CD14-positive monocyte (primary cell): ENCODE results near the gene SP5. TPM values are rescaled to one million over a fixed set of nuclear protein-coding genes. Genes with fewer than 3 reads are reported as not detected.

Source experiments
- DNase-seq, 3 donors: peaks; one replicate each; pipeline ENCODE4 v3.0.0-alpha.2; 2011 to 2022
- H2AFZ ChIP-seq: 2 replicates; pipeline ENCODE4 v1.6.0; 2012; ENCODE audit warnings: mild to moderate bottlenecking, low read depth, low read length, inconsistent platforms; ENCODE audit not compliant: insufficient read depth, poor library complexity, severe bottlenecking
- H3K27ac ChIP-seq, 2 donors: 1 replicate in 1 of 2; 2 replicates in 1 of 2; pipeline ENCODE4 v1.5.1; 2012 to 2013; ENCODE audit warnings: low read length in 2 of 2, control low read depth in 1 of 2, inconsistent platforms in 1 of 2, low read depth in 1 of 2, mild to moderate bottlenecking in 1 of 2
- H3K27me3 ChIP-seq, 2 donors: one replicate each; pipeline versions ENCODE4 v1.6.0 to v1.6.1; 2011 to 2013; ENCODE audit warnings: low read length in 2 of 2; ENCODE audit not compliant: control insufficient read depth in 2 of 2, insufficient read depth in 2 of 2
- H3K36me3 ChIP-seq, 2 donors: replicated peaks in 1 of 2; 1 replicate in 1 of 2; 2 replicates in 1 of 2; pipeline versions ENCODE4 v1.5.1 to v1.6.1; 2012 to 2013; ENCODE audit warnings: low read length in 2 of 2, control low read depth in 1 of 2, inconsistent platforms in 1 of 2, mild to moderate bottlenecking in 1 of 2; ENCODE audit not compliant: insufficient read depth in 2 of 2, control insufficient read depth in 1 of 2
- H3K4me1 ChIP-seq, 2 donors: 1 replicate in 1 of 2; 2 replicates in 1 of 2; pipeline versions ENCODE4 v1.5.1 to v1.6.1; 2012 to 2013; ENCODE audit warnings: low read length in 2 of 2, control low read depth in 1 of 2, inconsistent platforms in 1 of 2, mild to moderate bottlenecking in 1 of 2, moderate library complexity in 1 of 2; ENCODE audit not compliant: insufficient read depth in 2 of 2, control insufficient read depth in 1 of 2
- H3K4me2 ChIP-seq: replicated peaks from 2 replicates; pipeline ENCODE3; 2012; ENCODE audit warnings: low read length, moderate library complexity, mild to moderate bottlenecking; ENCODE audit not compliant: poor library complexity, severe bottlenecking; ENCODE audit errors: extremely low read depth
- H3K4me3 ChIP-seq, 3 experiments: fragments of 200-600 bp in 1 of 3; sonication (generic) in 1 of 3; replicated peaks in 1 of 3; 1 replicate in 2 of 3; 2 replicates in 1 of 3; pipeline ENCODE4 v1.5.1; 2011 to 2013; ENCODE audit warnings: low read length in 3 of 3, mild to moderate bottlenecking in 3 of 3, control low read depth in 2 of 3, low read depth in 2 of 3, inconsistent platforms in 1 of 3, moderate library complexity in 1 of 3
- H3K79me2 ChIP-seq: 2 replicates; pipeline ENCODE4 v1.6.0; 2012; ENCODE audit warnings: mild to moderate bottlenecking, control low read depth, inconsistent platforms, low read length, moderate library complexity; ENCODE audit not compliant: insufficient read depth
- H3K9ac ChIP-seq: 2 replicates; pipeline ENCODE4 v1.6.0; 2017; ENCODE audit warnings: low read length, mild to moderate bottlenecking; ENCODE audit not compliant: insufficient read depth, poor library complexity, severe bottlenecking
- H3K9me3 ChIP-seq, 2 donors: replicated peaks in 1 of 2; 1 replicate in 1 of 2; 2 replicates in 1 of 2; pipeline versions ENCODE4 v1.5.1 to v1.6.1; 2012 to 2013; ENCODE audit warnings: low read length in 2 of 2, control low read depth in 1 of 2; ENCODE audit not compliant: control insufficient read depth in 1 of 2, insufficient read depth in 1 of 2
- H4K20me1 ChIP-seq: 2 replicates; pipeline ENCODE4 v1.6.0; 2012; ENCODE audit warnings: mild to moderate bottlenecking, low read length, control low read depth, moderate library complexity; ENCODE audit not compliant: insufficient read depth
- H3K27ac Mint-ChIP-seq, 7 donors: one replicate each; pipeline ENCODE4 v1.8.0; 2020; ENCODE audit warnings: mild to moderate bottlenecking in 7 of 7, mixed read lengths in 7 of 7, moderate library complexity in 6 of 7, inconsistent platforms in 2 of 7
- H3K27me3 Mint-ChIP-seq, 3 donors: one replicate each; pipeline ENCODE4 v1.8.0; 2021 to 2022; ENCODE audit warnings: low read depth in 3 of 3, mild to moderate bottlenecking in 3 of 3, mixed read lengths in 3 of 3, moderate library complexity in 3 of 3, inconsistent platforms in 1 of 3
- H3K36me3 Mint-ChIP-seq, 2 donors: one replicate each; pipeline ENCODE4 v1.8.0; 2020; ENCODE audit warnings: mixed read lengths in 2 of 2, inconsistent platforms in 1 of 2, mild to moderate bottlenecking in 1 of 2
- H3K4me1 Mint-ChIP-seq: one replicate; pipeline ENCODE4 v1.8.0; 2020; ENCODE audit warnings: mild to moderate bottlenecking, mixed read lengths
- H3K4me3 Mint-ChIP-seq, 2 donors: one replicate each; pipeline ENCODE4 v1.8.0; 2020; ENCODE audit warnings: mild to moderate bottlenecking in 2 of 2, mixed read lengths in 2 of 2, moderate library complexity in 1 of 2
- H3K9me3 Mint-ChIP-seq, 7 donors: one replicate each; pipeline ENCODE4 v1.8.0; 2020 to 2022; ENCODE audit warnings: mixed read lengths in 7 of 7, mild to moderate bottlenecking in 6 of 7, moderate library complexity in 6 of 7, inconsistent platforms in 2 of 7
- CTCF ChIP-seq: fragments of 200-600 bp; IDR thresholded peaks from one replicate; pipeline ENCODE4 v1.8.0; 2022; ENCODE audit warnings: antibody characterized with exemption, mild to moderate bottlenecking
- WGBS: methylation state at CpG from one replicate; pipeline ENCODE4 v1.1.5; 2013; ENCODE audit warnings: missing lambda C conversion rate; ENCODE audit not compliant: insufficient coverage; 5-methylcytosine and 5-hydroxymethylcytosine counted together
- intact Hi-C, 2 donors: fragments of 100-400 bp; cut with micrococcal nuclease; formaldehyde crosslinking; loops; one replicate each; pipeline versions ENCODE4 v1.15.0 to v1.15.1; 2023
- polyA plus RNA-seq, 3 donors: library from polyadenylated mRNA; depleted of rRNA in 1 of 3; unstranded in 2 of 3; stranded (reverse) in 1 of 3; fragments of 300-500 nt in 2 of 3; fragments of >200 nt in 1 of 3; fragmentation: Illumina TruSeq in 2 of 3; gene quantifications; 1 replicate in 2 of 3; 2 replicates in 1 of 3; pipeline ENCODE4 v1.2.3, GENCODE V29; 2012 to 2021

The SP5 gene
- polyA plus RNA-seq, 3 donors, result not detected

DNA sequence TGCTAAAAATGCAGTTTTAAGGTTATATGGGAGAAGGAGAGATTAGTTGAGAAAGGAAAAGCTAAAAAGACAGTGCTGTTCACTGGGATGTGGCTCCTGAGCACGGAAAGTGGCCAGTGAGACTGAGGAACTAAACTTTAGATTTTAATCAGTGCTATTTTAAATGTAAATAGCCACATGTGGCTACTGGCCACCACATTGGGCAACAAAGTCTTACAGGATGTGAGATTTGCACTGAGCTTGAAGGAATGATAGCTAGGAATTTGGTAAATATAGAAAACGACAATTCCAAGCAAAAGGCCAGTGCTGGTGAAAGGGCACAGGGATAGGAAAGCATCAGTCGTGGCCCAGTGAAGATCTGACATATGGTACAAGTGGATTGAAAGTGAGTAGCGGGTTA, 14.1 kb upstream of the SP5 start:
- Histone ChIP-seq H3K27ac (no peak overlapping the region), H3K36me3 (no peaks in the 10 kb centered on the region), H2AFZ (no peak overlapping the region), H3K4me3 (no peak overlapping the region), H3K79me2 (no peaks in the 10 kb centered on the region), H3K4me1 (no peaks in the 10 kb centered on the region), H4K20me1 (no peaks in the 10 kb centered on the region), H3K27me3 (peaks cover 4 to 6% of the 10 kb centered on the region in 2 donors), H3K4me2 (no peak overlapping the region), H3K9me3 (peaks cover 0 to 6% of the 10 kb centered on the region in 2 donors), H3K9ac (no peak overlapping the region)
- intact Hi-C loops, result no loop called here
- peaks cover 0 to 11% (median 6%) of the 10 kb centered on the region in 7 donors for H3K9me3 Mint-ChIP-seq
- TF ChIP-seq CTCF, result no peak
- H3K4me1 Mint-ChIP-seq, result no peaks in the 10 kb centered on the region
- WGBS, result 75% methylated on average over 1 of the region's 4 CpGs
- peaks cover 14 to 24% (median 15%) of the 10 kb centered on the region in 3 donors for H3K27me3 Mint-ChIP-seq
- no peak for DNase-seq
- no peak overlapping the region for H3K27ac Mint-ChIP-seq
- no peaks in the 10 kb centered on the region for H3K36me3 Mint-ChIP-seq
- no peak overlapping the region for H3K4me3 Mint-ChIP-seq

GRCh38 chr2:170703776-170704476, 11.2 kb upstream of the SP5 start:
- H3K27me3 Mint-ChIP-seq, result peaks cover 22 to 42% (median 35%) of the 10 kb centered on the region in 3 donors
- H3K36me3 Mint-ChIP-seq, result no peaks in the 10 kb centered on the region
- Histone ChIP-seq H3K79me2 (no peaks in the 10 kb centered on the region), H3K27ac (no peak overlapping the region), H3K4me3 (no peak overlapping the region), H3K9ac (no peak overlapping the region), H3K4me2 (no peak overlapping the region), H3K4me1 (no peaks in the 10 kb centered on the region), H3K36me3 (no peaks in the 10 kb centered on the region), H3K27me3 (peaks cover 20 to 25% of the 10 kb centered on the region in 2 donors), H2AFZ (no peak overlapping the region), H3K9me3 (peaks cover 0 to 6% of the 10 kb centered on the region in 2 donors), H4K20me1 (no peaks in the 10 kb centered on the region)
- 84% methylated on average over 3 of the region's 4 CpGs for WGBS
- TF ChIP-seq CTCF, result no peak
- peaks cover 6% of the 10 kb centered on the region for H3K4me1 Mint-ChIP-seq
- intact Hi-C loops, result no loop called here
- H3K4me3 Mint-ChIP-seq, result no peak overlapping the region
- H3K9me3 Mint-ChIP-seq, result peaks cover 0 to 13% (median 6%) of the 10 kb centered on the region in 7 donors
- DNase-seq, result no peak
- no peak overlapping the region for H3K27ac Mint-ChIP-seq
